KBM-7 (cell line): ENCODE measurements around the gene TRIM17.

ENCODE experiments used
- DNase-seq: peaks from one replicate; pipeline ENCODE4 v3.0.0-alpha.2; 2015
- in situ Hi-C: fragments of 300-500 bp; cut with MboI; formaldehyde crosslinking; loops from 2 replicates; pipeline ENCODE4 v1.14.3; 2020; ENCODE audit warnings: low sequenced_read_pairs, low pct_unique_long_range_greater_than_20kb, mixed read lengths

Gene TRIM17

DNA sequence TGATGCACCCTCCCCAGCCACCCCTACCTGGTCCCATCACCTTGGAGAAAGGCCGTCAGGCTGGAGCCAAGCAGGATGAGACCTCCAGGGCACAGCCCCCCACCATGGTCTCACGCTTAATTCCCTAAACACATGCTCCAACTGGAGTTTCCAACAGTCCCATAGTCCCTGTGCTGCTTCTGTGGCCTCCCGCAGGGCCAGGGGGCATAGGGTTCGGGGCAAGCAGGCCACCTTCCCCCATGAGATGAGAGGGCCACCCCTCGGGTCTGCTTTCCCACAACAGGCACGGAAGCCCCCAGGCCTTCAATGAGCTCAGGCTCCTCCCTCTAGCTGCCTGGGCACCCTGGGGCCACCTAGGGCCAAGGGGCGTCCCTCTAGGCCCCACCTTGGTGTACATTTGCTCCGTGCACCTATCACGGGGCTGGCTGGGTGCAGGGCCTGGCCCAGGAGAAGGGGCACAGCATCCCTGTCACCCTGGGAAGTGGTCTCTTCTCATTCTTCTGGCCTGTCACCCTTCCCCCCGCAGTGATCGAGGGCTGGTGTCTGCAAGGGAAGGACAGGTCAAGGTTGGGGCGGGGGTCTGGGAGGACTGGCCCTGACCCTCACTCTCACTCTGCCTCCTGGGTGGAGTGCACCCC is 52.5 kb downstream of the TRIM17 start:
- no peak for DNase-seq
- in situ Hi-C loops = no loop called here

DNA sequence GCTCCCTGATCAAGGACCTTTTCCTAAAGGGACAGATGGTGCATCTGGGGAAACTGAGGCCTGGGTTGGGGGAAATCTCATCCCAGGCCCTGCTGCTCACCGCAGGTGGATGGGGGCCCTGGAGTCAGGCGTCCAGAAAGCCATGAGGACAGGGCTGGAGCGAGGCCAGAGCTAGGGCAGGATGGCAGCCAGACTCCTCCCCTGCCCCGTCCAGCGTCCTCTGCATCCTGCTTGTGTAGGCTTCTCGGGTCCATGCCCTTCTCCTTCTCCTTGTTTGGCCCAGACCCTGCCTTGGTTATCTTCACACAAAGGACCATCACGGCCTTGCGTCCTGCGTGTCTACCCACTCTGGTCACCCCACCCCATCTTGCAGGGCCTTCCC is 53.0 kb downstream of the TRIM17 start:
- in situ Hi-C loops = no loop called here
- no peak for DNase-seq

DNA sequence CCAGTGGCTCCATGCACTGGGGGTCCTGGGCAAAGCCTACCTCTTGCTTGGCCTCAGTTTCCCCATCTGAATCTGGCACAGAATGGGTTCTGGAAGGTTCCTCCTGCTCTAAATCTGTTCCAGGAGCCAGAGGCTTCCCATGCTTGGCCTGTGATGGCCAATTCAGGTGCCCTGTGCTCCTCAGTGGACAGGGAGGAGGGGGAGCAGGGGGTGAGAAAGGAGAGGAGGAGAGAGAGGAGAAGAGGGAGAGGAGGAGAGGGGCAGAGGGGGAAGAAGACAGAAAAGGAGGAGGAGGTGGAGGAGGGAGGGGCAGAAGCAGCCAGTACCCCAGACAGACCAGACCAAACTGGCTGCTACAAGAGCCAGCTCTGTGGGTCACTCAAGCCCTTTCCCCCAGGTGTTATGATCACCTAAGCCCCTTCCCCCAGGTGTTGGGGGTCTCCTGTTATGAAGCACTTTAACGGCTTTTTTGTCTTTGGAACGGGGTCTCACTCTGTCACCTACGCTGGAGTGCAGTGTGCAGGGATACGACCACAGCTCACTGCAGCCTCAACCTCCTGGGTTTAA is 53.7 kb downstream of the TRIM17 start:
- no peak for DNase-seq
- in situ Hi-C loops = no loop called here

DNA sequence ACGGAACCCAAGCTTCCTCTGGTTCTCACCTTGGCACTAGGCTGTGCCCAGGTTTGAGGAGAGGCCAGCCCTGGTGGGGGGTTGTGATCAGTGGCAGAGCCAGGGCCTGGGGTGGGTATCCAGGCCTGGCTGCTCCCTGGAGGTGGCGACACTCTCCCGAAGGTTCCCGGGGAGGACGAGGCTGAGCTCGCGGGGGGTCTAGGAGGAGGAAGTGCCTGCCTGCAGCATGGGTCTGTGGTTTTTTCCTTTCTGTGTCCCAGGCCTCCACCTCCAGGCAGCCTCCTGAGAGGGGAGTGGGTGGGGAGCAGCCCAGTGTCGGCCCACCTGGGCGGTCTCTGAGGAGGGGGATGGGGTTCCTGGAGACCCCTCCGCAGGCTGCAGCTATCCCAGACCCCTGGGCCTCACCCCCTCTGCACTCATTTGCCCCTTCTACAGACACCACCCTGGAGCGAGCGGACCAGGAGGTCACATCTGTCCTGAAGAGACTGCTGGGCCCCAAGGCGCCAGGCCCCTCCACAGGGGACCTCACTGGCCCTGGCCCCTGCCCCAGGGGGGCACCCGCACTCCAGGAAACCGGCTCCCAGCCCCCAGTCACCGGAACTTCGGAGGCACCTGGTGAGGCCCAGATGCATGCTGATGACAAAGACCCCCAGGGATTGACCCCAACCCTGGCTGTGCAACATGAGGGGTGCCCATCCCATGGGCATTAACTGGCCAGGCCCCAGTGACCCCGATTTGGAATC is 54.3 kb downstream of the TRIM17 start:
- DNase-seq = no peak
- in situ Hi-C loops = no loop called here

DNA sequence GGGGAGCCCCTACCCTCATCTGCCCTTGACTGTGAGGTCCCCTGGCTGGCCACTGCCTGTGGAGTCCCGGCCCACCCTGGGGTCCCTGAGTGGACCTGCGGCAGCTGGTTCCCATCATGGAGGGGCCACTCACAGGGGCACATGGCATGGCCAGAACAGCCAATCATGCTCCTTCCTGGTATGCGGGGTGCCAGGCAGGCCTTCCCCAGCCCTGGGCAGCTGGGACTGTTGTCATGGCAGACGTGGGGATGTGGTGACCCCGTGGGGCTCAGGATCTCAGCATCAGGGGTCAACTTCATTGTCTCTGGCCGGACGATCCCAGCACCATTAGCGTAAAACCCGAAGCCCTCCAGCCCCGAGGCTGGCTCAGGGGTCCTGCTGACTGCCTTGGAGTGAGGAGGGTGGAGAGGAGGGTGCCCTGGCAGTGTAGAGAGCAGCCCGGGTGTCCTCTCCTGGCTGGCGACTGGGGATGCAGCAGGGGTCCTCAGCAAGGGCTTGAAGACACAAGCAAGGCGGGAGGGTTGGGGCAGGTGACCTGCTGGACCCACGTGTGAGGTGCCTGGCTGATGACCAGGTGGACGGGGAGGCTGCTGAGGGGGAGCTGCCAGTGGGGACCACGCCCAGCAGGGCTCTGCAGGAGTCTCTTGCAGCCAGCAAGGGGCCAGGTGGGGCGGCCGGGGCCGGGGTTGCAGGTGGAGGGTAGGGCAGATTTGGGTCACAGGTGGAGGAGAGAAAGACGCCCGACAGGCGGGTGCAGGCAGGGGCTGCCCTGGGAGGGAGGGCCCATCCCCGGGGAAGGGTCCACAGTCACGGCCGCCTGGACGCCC is 55.1 kb downstream of the TRIM17 start:
- in situ Hi-C loops = no loop called here

DNA sequence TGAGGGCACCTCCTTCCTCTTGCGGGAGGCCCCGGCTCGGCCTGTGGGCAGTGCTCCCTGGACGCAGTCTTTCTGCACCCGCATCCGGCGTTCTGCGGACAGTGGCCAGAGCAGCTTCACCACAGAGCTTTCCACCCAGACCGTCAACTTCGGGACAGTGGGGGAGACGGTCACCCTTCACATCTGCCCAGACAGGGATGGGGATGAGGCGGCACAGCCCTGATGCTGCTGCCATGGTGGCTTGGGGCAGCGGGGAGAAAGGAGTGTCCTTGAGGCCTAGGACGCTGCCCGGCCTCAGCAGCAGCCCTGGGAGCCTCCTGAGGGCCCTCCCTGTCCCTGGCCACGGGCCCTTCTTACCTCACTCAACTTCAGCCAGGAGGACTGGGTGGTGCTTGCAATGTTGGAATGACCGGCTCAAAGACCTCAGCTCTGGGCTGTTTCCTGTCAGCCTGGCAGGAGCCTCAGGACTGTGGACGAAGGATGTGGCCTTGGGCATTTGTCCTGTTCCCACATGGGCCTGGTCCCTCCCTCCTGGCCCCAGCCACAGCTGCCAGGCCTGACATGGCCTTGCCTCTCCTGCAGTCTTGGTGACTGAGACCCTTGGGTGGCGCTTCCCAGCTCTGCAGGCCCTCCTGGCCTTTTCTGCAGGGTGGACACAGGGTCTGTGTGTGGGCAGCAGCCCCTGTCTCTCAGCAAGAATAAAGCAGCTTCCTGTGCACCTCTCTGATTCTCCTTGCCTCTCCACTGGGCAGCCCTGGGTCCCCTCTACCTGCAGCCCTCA is 55.9 kb downstream of the TRIM17 start:
- DNase-seq = no peak
- in situ Hi-C loops = no loop called here

More for the DNA sequence above, 55.1 kb downstream of the TRIM17 start:
- DNase-seq = no peak

DNA sequence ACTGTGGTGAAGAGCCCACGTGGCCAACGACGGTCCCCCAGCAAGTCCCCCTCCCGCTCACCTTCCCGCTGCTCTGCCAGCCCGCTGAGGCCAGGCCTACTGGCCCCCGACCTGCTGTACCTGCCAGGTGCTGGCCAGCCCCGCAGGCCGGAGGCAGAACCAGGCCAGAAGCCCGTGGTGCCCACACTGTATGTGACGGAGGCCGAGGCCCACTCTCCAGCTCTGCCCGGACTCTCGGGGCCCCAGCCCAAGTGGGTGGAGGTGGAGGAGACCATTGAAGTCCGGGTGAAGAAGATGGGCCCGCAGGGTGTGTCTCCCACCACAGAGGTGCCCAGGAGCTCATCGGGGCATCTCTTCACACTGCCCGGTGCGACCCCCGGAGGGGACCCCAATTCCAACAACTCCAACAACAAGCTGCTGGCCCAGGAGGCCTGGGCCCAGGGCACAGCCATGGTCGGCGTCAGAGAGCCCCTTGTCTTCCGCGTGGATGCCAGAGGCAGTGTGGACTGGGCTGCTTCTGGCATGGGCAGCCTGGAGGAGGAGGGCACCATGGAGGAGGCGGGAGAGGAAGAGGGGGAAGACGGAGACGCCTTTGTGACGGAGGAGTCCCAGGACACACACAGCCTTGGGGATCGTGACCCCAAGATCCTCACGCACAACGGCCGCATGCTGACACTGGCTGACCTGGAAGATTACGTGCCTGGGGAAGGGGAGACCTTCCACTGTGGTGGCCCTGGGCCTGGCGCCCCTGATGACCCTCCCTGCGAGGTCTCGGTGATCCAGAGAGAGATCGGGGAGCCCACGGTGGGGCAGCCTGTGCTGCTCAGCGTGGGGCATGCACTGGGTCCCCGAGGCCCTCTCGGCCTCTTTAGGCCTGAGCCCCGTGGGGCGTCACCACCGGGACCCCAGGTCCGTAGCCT is 56.8 kb downstream of the TRIM17 start:
- in situ Hi-C loops = no loop called here
- DNase-seq = no peak

DNA sequence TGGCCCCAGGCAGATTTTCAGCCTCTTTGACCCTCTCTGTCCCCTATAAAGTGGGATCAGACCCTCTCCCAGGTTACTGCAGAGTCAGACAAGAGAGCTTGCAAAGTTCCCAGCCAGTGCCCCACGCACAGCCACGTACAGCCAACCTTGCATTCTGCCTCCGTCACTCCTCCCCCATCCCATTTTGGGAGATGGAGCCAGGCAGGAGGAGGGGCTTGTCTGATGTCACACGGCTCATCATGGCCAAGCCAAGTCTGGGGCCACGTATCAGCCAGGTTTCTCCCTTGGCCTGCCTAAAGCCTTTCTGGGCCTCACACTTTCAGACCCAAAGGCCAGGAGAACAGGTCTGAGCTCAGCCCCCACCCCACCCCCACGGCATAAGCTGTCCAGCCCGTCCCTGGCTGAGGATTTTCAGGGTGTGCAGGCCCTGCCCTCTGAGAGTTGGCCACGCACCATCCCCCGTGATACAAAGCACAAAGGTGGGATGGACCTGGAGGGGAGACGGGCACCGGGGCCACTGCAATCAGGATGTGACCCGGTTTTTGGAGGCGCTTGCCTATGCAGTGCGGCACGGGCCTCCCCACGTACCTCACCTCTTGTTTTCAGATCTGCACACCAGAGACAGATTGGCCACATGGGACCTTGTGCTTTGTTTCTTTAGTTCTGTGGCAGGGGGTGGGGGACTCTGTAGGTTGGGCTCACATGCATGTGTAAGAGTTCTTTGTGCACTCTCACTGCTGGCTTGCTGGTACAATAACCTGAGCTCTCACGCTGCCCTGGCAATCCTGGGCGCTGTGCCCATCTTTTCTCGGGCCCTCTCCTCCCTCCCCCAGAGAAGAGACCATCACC is 57.7 kb downstream of the TRIM17 start:
- DNase-seq = no peak
- in situ Hi-C loops = no loop called here

DNA sequence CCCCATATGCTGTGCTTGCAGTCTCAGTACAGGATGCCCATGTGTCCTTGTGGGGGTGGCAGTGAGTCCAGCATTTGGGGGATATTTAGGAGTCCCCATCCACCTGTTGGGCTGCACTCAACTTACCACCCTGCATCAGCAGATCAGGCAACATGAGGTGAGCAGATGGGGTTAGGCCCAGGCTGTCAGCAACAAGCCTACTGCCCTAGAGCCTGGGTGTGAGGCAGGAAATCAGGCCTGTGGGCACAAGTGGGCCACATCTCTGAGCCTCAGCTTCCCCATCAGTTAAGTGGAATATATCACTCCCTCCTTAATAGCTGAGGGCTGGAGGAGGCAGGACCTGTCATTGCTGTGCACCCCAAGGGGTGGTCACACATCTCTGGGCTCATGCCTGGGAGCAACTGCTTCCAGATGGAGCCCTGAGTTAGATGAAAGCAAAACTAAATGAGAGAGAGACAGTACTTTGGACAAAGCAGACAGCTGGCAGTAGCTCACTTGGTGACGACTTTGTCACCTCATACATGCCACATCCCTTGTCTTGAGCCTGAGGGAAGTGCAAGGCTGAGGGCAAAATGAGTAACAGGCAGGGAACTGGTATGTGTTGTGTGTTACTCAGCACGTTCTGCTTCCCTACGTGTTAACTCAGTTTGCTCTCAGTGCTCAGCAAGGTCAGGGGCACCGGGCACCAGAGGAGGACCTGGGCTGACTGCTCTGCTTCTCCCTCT is 58.5 kb downstream of the TRIM17 start:
- no peak for DNase-seq
- in situ Hi-C loops = no loop called here
